Measurements from ENCODE around the gene IRF3. TPM values are rescaled to one million over a fixed set of nuclear protein-coding genes. Genes with fewer than 3 reads are reported as not detected.

Gene IRF3
- total RNA-seq, 1 experiment from 2014 or later = 189 TPM

DNA sequence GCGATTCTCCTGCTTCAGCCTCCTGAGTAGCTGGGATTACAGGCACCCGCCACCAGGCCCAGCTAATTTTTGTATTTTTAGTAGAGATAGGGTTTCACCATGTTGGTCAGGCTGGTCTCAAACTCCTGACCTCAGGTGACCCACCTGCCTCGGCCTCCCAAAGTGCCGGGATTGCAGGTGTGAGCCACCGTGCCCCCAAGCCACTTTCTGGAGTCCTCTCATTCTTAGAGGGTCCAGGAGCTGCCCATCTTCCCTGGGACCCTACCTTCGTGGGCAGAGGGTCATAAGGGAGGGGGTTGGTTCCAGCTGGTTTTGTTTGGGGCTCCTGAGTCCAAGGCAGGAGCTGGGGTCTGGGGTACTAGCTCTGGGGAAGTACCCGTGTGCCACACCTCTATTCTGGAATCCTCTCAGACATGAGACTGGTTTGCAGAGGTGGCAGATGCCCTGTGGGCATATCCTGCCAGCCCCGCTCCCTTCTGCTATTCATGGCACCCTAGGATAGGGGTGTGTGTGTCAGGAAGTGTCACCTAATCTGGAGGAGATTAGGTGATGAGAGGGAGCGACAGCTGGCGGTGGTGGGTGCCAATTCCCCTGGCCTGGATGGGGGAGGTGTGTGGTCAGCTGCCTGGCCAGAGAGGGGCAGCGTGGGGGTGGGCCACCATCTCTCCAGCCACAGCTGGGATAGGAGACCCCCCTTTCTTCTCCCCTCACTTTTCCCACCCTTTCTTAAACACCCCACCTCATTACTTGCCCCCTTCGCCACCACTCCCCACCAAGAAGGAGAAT lies 13.5 kb upstream of the IRF3 start:
- Mint-ChIP-seq H3K27me3 (ENCODE audit: unreplicated experiment) (no peaks in the 10 kb centered on the region), H3K36me3 (ENCODE audit: insufficient read depth, unreplicated experiment) (peaks cover 85% of the 10 kb centered on the region), H3K4me1 (ENCODE audit: low read depth, unreplicated experiment) (peaks cover 19% of the 10 kb centered on the region), H3K27ac (ENCODE audit: unreplicated experiment) (peak overlapping the region; percentile 42), H3K4me3 (ENCODE audit: low read depth, unreplicated experiment) (peak overlapping the region; percentile 89), H3K9me3 (ENCODE audit: low read depth, unreplicated experiment) (no peaks in the 10 kb centered on the region)
- intact Hi-C loops (cut with micrococcal nuclease; ENCODE audit: unreplicated experiment) = no loop called here
- no TSS peak for BruUV-seq (replicated peaks)
- DNase-seq = no peak
- CTCF ChIA-PET = interaction anchor here (0.6 to 4.2 kb wide), 8 partner anchors 37 to 310 kb away, joined by 3 to 22 read pairs (median 4); partner anchors contain the start of genes RRAS and SCAF1
- TF ChIP-seq, protein P1, sequence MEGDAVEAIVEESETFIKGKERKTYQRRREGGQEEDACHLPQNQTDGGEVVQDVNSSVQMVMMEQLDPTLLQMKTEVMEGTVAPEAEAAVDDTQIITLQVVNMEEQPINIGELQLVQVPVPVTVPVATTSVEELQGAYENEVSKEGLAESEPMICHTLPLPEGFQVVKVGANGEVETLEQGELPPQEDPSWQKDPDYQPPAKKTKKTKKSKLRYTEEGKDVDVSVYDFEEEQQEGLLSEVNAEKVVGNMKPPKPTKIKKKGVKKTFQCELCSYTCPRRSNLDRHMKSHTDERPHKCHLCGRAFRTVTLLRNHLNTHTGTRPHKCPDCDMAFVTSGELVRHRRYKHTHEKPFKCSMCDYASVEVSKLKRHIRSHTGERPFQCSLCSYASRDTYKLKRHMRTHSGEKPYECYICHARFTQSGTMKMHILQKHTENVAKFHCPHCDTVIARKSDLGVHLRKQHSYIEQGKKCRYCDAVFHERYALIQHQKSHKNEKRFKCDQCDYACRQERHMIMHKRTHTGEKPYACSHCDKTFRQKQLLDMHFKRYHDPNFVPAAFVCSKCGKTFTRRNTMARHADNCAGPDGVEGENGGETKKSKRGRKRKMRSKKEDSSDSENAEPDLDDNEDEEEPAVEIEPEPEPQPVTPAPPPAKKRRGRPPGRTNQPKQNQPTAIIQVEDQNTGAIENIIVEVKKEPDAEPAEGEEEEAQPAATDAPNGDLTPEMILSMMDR (IDR thresholded peaks at IDR 0.05; ENCODE audit: unreplicated experiment) = no peak

DNA sequence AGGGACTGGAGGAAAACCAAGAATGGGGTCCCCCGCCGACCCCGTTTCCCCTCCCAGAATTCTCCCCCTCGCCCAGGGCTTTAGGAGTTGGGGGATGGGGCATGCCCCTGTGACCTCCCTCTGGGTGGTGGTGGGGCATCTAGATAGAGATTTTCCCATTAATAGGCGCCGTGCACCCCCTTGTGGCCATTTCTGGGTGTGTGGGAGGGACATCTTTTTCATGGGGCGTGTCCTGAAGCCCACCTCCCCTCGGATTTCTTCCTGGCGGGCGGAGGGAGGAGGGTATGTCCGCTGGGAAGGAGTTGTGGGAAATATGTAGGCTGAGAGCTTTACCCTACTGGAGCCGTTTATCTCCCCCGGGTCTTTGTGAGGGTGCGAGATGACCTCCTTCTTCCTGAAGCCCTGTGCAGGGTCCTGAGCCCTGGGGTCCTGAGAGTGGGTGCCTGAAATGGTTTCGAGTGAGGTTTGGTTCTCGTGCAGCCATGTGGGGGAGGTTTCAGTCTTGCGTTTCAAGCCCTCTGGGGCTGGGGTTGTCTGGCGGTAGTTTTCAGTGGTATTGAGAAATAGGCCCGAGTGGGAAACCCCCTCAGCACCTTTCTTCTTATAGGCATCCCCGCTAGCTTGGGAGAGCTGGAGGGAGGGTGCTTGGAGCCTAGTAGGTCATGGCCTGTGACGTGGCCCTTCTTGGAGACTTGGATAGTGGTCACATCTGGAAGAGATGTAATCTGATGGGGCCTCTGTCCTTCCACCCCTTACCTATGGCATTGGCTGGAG lies 12.4 kb upstream of the IRF3 start:
- Mint-ChIP-seq H3K27ac (ENCODE audit: unreplicated experiment) (peak overlapping the region; percentile 79), H3K36me3 (ENCODE audit: insufficient read depth, unreplicated experiment) (peaks cover 76% of the 10 kb centered on the region), H3K4me1 (ENCODE audit: low read depth, unreplicated experiment) (peaks cover 19% of the 10 kb centered on the region), H3K27me3 (ENCODE audit: unreplicated experiment) (no peaks in the 10 kb centered on the region), H3K9me3 (ENCODE audit: low read depth, unreplicated experiment) (no peaks in the 10 kb centered on the region), H3K4me3 (ENCODE audit: low read depth, unreplicated experiment) (peak overlapping the region; percentile 89)
- intact Hi-C loops (cut with micrococcal nuclease; ENCODE audit: unreplicated experiment) = no loop called here
- CTCF ChIA-PET = interaction anchor here (0.6 to 4.2 kb wide), 6 partner anchors 13 to 145 kb away, joined by 3 to 22 read pairs (median 5); partner anchors contain the start of genes BCL2L12, IRF3, RRAS and SCAF1
- peak; percentile 86 for DNase-seq
- TF ChIP-seq, protein P1 (IDR thresholded peaks at IDR 0.05; ENCODE audit: unreplicated experiment) = peak; percentile 85
- TSS peak; percentile 32 for BruUV-seq (replicated peaks)

DNA sequence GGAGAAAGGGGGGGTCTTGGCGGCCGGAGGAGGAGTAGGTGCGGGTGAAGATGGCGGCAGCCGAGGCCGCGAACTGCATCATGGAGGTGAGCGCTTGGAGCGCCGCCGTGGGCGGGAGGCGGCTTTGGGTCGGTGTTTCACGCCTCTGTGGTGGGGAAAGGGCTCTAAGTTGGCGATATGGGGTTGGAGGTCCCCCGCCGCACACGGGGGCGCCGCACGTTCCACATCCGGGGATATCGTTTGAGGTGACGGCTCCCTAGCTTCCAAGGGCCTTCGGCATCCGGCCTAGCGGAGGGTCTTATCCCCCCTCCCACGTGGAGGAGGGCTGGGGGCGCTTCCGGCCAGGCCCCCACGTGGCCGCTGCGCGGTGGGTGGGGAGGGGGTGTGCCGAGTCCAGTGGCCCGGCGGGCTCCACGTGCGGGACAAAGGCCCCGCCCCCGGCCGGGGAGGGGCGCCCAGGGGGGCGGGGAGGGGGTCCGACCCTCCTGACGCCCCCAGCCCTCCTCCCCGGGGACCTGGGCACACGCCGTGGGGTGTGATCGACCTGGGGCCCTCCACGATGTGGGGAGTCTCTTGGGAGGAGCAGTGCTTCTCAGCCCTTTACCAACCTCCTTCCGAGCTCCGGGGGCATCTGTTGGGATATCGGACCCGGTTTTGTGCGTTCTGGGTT lies 11.7 kb upstream of the IRF3 start, which contains the start of gene PRMT1:
TSS of gene PRMT1 (plus strand) at position 41 of the 670 bp plus-strand sequence. CDS start at position 51, 10 bp downstream.
- intact Hi-C loops (cut with micrococcal nuclease; ENCODE audit: unreplicated experiment) = no loop called here
- Mint-ChIP-seq H3K4me3 (ENCODE audit: low read depth, unreplicated experiment) (peak within 1 kb of the TSS; percentile 89), H3K27ac (ENCODE audit: unreplicated experiment) (peak within 1 kb of the TSS; percentile 99), H3K4me1 (ENCODE audit: low read depth, unreplicated experiment) (peaks cover 23% of the 10 kb centered on the region), H3K36me3 (ENCODE audit: insufficient read depth, unreplicated experiment) (peaks cover 72% of the 10 kb centered on the region), H3K9me3 (ENCODE audit: low read depth, unreplicated experiment) (no peaks in the 10 kb centered on the region), H3K27me3 (ENCODE audit: unreplicated experiment) (no peaks in the 10 kb centered on the region)
- TF ChIP-seq, protein P1 (IDR thresholded peaks at IDR 0.05; ENCODE audit: unreplicated experiment) = no peak
- BruUV-seq (replicated peaks) = no TSS peak
- CTCF ChIA-PET = interaction anchor here (1.8 to 4.2 kb wide), 2 partner anchors 13 to 37 kb away, joined by 10 to 22 read pairs; partner anchors contain the start of genes BCL2L12, IRF3 and RRAS
- peak; percentile 70 for DNase-seq

DNA sequence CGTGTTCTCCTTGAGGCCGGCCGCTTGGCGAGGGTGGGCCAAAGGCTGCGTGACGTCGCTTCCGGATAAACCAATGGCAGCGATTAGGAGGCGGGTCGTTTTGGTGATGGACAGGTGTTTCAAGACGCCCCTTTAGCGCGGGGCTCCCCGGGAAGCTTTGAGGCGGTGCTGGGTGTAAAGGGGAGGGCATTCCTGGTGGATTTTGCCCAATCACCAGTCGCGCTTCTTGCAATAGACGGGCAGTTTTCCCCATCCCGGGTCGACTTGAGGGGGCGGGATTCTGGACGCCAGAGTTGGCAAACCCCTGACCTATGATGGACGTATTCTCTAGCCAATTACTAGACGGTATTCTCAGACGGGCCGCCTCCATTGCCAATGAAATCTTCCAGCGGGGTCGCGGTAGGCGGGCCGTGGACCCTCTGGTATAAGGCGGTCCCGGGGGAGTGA lies 11.2 kb upstream of the IRF3 start:
- intact Hi-C loops (cut with micrococcal nuclease; ENCODE audit: unreplicated experiment) = no loop called here
- TF ChIP-seq, protein P1 (IDR thresholded peaks at IDR 0.05; ENCODE audit: unreplicated experiment) = no peak
- peak overlapping the region; percentile 99 for H3K27ac Mint-ChIP-seq (ENCODE audit: unreplicated experiment)
- H3K4me1 Mint-ChIP-seq (ENCODE audit: low read depth, unreplicated experiment) = peaks cover 28% of the 10 kb centered on the region
- peaks cover 72% of the 10 kb centered on the region for H3K36me3 Mint-ChIP-seq (ENCODE audit: insufficient read depth, unreplicated experiment)
- CTCF ChIA-PET = interaction anchor here (0.6 to 4.2 kb wide), 7 partner anchors 10 to 130 kb away, joined by 3 to 22 read pairs (median 5); partner anchors contain the start of genes BCL2L12, IRF3, NOSIP and PRRG2
- peak; percentile 99 for DNase-seq
- BruUV-seq (replicated peaks) = no TSS peak
- no peaks in the 10 kb centered on the region for H3K9me3 Mint-ChIP-seq (ENCODE audit: low read depth, unreplicated experiment)
- H3K27me3 Mint-ChIP-seq (ENCODE audit: unreplicated experiment) = no peaks in the 10 kb centered on the region
- peak overlapping the region; percentile 89 for H3K4me3 Mint-ChIP-seq (ENCODE audit: low read depth, unreplicated experiment)

All from Calu3 (cell line).